Activated naive CD8-positive, alpha-beta T cell treated with anti-CD3 and anti-CD28 coated beads, Interleukin-2, amount 10 ng/mL, durations not matched to agents 7 days and 5 days (primary cell): ENCODE results near the gene PLD1. TPM values are rescaled to one million over a fixed set of nuclear protein-coding genes. Genes with fewer than 3 reads are reported as not detected.

Source experiments
- ATAC-seq: fragments of 150-1000 bp; cut with Tn5 transposase; one replicate; pipeline ENCODE4 v1.10.0; 2021; ENCODE audit warnings: low read depth, moderate library complexity
- POLR2A ChIA-PET: fragments of 350-600 bp; sonication (Branson Sonifier 250); formaldehyde crosslinking; loops from one replicate; lab custom pipeline; 2021; ENCODE audit warnings: antibody characterized with exemption; lab: Charles Lee
- DNase-seq: peaks from one replicate; pipeline ENCODE4 v3.0.0; 2021
- H3K27ac Mint-ChIP-seq: one replicate; pipeline ENCODE4 v1.8.0; 2022; ENCODE audit warnings: mild to moderate bottlenecking, mixed read lengths
- H3K27me3 Mint-ChIP-seq: one replicate; pipeline ENCODE4 v1.8.0; 2022; ENCODE audit warnings: mild to moderate bottlenecking, moderate library complexity, mixed read lengths
- H3K36me3 Mint-ChIP-seq: one replicate; pipeline ENCODE4 v1.8.0; 2021; ENCODE audit warnings: mild to moderate bottlenecking, mixed read lengths
- H3K4me1 Mint-ChIP-seq: one replicate; pipeline ENCODE4 v1.8.0; 2021; ENCODE audit warnings: mixed read lengths
- H3K4me3 Mint-ChIP-seq: one replicate; pipeline ENCODE4 v1.8.0; 2022; ENCODE audit warnings: mild to moderate bottlenecking, moderate library complexity, mixed read lengths
- H3K9me3 Mint-ChIP-seq: one replicate; pipeline ENCODE4 v1.8.0; 2021; ENCODE audit warnings: mixed read lengths
- total RNA-seq, 2 experiments: library from RNA; stranded (reverse); gene quantifications; one replicate each; pipeline ENCODE4 v1.2.3, GENCODE V29; 2021

PLD1 gene
- total RNA-seq, 2 experiments from 2014 or later: 1.0 to 1.7 TPM

DNA sequence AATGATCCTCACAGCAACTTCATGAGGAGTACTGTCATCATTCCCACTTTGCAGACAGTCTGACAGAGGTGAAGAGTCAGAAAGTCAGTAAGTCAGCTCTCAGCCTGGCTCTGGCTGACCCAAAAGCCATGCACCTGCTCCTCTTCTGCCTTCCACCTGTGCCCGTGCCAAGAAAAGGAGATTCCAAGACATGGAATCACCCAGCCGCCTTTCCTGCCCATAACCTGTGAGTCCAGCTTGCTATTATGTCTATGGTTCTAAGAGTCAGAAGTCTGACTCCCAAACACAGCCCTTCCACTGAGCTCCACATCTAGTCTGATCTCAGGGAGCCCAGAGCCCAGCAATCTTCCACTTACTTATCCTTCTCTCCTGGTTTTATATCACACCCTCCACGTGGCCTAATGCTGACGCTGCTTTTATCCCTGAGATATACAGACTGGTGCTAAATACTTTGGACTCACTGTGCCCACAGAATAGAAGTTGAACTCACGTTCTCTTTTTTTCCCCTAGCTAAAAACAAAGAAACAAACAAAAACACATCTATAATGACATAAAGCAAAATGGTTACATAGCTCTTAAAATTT is 66.0 kb downstream of the PLD1 start:
- Mint-ChIP-seq H3K27me3 (peaks cover 11% of the 10 kb centered on the region), H3K36me3 (no peaks in the 10 kb centered on the region), H3K4me1 (no peaks in the 10 kb centered on the region), H3K4me3 (no peak overlapping the region), H3K9me3 (no peaks in the 10 kb centered on the region), H3K27ac (no peak overlapping the region)
- DNase-seq (no peak), ATAC-seq (no peak)
- POLR2A ChIA-PET: no interaction called here

DNA sequence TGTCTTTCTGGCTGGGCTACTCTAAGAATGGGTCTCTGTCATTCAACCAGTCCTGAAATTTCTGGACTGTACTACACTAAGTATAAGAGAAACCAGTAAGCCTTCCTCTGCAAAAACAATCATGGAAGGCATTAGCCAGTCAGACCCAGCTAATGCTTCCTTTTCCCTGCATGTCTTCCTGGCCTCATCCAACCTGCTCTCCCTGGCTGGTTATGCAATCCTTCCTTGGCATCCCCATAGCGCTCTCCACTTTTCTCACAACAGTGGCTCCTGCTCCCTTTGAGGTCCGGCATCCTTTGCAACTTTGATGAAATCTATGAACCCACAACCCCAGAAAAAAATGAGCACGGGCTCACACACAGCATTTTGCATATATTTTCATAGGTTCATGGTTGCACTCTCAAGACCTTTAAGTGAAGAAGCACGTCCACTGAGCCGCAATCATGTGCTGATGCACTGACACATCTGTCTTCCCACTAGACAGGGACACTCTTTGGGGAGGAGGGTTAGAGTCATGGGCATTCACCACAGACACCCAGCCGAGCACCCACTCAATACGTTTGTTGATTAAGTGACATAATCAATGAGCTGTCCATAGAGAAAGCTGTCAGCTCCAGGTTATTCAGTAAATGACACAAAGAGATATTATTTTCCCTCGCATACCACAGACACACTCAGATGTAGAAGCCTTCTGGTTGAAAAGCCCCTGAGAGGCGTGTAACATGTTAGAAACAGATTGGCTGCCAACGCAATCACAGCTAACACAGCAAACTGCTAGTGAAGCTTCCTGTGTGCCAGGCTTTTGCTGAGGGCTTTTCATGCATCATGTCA is 66.7 kb downstream of the PLD1 start:
- Mint-ChIP-seq H3K9me3 (no peaks in the 10 kb centered on the region), H3K27ac (no peak overlapping the region), H3K36me3 (no peaks in the 10 kb centered on the region), H3K4me1 (no peaks in the 10 kb centered on the region), H3K27me3 (peaks cover 11% of the 10 kb centered on the region), H3K4me3 (no peak overlapping the region)
- no peak for ATAC-seq
- no peak for DNase-seq
- POLR2A ChIA-PET: no interaction called here

- Mint-ChIP-seq H3K27ac (no peak overlapping the region), H3K9me3 (no peaks in the 10 kb centered on the region), H3K27me3 (peaks cover 4% of the 10 kb centered on the region), H3K36me3 (no peaks in the 10 kb centered on the region), H3K4me3 (no peak overlapping the region), H3K4me1 (no peaks in the 10 kb centered on the region)
- POLR2A ChIA-PET: no interaction called here
- ATAC-seq (no peak), DNase-seq (no peak)
Observed at GRCh38 chr3:171741377-171741776, 68.9 kb downstream of the PLD1 start.

- H3K27me3 Mint-ChIP-seq: peaks cover under 1% of the 10 kb centered on the region
- H3K9me3 Mint-ChIP-seq: no peaks in the 10 kb centered on the region
- no peaks in the 10 kb centered on the region for H3K36me3 Mint-ChIP-seq
- H3K4me3 Mint-ChIP-seq: no peak overlapping the region
- no peak for ATAC-seq
- POLR2A ChIA-PET: no interaction called here
- DNase-seq: no peak
- H3K4me1 Mint-ChIP-seq: no peaks in the 10 kb centered on the region
- no peak overlapping the region for H3K27ac Mint-ChIP-seq
Observed at GRCh38 chr3:171736556-171736955, 73.7 kb downstream of the PLD1 start.

- POLR2A ChIA-PET: no interaction called here
- no peaks in the 10 kb centered on the region for H3K36me3 Mint-ChIP-seq
- no peak overlapping the region for H3K27ac Mint-ChIP-seq
- no peaks in the 10 kb centered on the region for H3K9me3 Mint-ChIP-seq
- ATAC-seq (no peak), DNase-seq (no peak)
- H3K4me3 Mint-ChIP-seq: no peak overlapping the region
- H3K27me3 Mint-ChIP-seq: peaks cover 5% of the 10 kb centered on the region
- no peaks in the 10 kb centered on the region for H3K4me1 Mint-ChIP-seq
Observed at GRCh38 chr3:171733561-171733960, 76.7 kb downstream of the PLD1 start.

DNA sequence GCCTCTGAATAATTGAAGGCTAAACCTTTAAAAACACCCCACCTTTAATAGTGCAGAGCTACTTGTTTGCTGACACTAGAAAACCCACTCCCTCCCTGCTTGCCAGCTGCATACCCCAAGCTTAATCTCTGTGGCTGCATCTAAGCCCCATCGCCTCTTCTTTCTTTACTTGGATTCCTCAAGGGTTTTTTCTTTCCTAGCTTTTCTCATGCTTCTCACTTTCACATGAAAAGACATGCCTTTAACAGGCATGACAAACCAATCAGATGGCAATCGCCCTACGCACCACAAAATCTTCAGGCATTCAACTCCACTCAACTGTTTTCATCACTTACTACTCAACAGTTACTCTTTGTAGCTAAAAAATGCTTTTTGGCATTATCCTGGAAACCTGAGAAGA is 77.5 kb downstream of the PLD1 start:
- POLR2A ChIA-PET: no interaction called here
- no peak overlapping the region for H3K27ac Mint-ChIP-seq
- no peaks in the 10 kb centered on the region for H3K36me3 Mint-ChIP-seq
- no peak for DNase-seq
- H3K4me3 Mint-ChIP-seq: no peak overlapping the region
- peaks cover 5% of the 10 kb centered on the region for H3K27me3 Mint-ChIP-seq
- no peaks in the 10 kb centered on the region for H3K4me1 Mint-ChIP-seq
- ATAC-seq: no peak
- H3K9me3 Mint-ChIP-seq: no peaks in the 10 kb centered on the region

DNA sequence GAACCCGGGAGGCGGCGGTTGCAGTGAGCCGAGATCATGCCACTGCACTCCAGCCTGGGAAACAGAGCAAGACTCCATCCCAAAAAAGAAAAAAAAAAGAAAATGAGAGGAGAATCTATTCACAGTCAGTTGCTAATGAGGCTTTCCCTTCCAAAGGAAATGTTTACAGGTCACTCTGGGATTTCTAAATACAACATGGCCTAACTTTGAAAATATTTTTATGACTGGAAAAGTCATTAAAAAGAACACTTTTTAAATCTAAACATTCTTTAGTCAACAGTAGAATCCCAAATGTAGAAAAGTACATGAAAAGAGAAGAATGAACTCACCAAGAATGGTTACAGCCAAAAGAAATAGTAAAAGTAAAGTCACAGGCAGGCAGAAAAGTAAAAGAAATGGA is 78.6 kb downstream of the PLD1 start:
- no peak for ATAC-seq

DNA sequence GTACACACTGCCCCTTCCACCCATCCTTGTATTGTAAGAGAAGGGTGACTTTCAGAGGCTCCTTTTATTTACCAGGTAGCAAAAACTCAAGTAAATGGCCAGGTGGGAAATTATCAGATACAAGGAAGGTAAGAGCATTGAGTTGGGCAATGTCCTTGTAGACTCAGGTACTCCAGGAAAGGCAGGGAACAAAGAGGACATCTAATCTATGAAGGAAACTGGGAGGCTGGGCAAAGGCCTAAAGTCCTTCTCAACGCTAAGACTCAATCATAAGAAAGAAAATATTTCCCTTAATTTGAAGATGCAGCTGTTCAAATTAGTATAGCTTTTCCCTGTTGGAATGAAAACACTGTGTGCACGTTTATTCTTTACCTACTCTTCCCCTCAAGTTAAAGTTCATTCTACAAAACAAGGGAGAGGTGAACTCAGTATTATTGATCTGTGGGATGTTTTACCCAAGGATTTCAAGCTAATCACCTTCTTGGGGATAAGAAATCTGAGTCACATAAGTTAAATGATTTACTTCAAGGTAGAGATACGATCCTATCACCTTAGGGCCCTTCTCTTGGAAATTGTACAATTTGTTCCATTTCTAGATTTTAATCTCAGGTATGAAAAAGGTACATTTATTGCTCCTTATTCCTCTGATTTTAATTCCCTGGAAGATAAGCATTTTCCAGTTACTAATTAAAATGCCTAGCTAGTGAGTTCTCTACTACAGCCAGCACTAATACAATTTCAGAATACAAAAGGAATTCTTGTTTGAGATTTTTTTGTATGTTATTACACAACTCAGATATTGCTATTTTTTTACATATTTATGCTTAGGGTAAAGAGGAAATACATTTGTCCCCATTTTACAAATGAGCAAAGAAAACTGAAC is 80.6 kb downstream of the PLD1 start:
- Mint-ChIP-seq H3K36me3 (no peaks in the 10 kb centered on the region), H3K4me3 (no peak overlapping the region), H3K27me3 (peaks cover 5% of the 10 kb centered on the region), H3K4me1 (no peaks in the 10 kb centered on the region), H3K27ac (no peak overlapping the region), H3K9me3 (no peaks in the 10 kb centered on the region)
- DNase-seq: no peak
- no peak for ATAC-seq
- POLR2A ChIA-PET: no interaction called here

More for the DNA sequence above, 78.6 kb downstream of the PLD1 start:
- Mint-ChIP-seq H3K4me3 (no peak overlapping the region), H3K4me1 (no peaks in the 10 kb centered on the region), H3K36me3 (no peaks in the 10 kb centered on the region), H3K9me3 (no peaks in the 10 kb centered on the region), H3K27me3 (peaks cover 5% of the 10 kb centered on the region), H3K27ac (no peak overlapping the region)
- POLR2A ChIA-PET: no interaction called here
- DNase-seq: no peak

DNA sequence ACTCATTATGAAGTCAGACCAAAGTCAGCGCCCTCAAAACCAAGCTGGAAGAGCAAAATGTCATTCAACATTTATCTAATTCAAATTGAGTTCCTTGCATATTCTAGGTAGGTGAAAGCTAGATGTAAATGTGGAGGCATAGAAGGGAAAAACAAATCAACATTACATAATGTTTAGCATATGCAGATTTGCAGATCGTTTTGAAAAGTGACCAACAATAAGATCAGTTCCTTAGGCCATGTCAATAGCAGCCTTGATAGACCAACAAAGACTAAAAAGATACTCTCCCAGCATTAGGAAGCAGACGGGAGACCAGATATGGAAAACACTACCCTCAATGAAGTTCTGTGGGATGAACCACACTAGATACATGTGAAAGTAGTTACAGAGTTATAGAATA is 83.0 kb downstream of the PLD1 start:
- peaks cover 5% of the 10 kb centered on the region for H3K27me3 Mint-ChIP-seq
- no peaks in the 10 kb centered on the region for H3K36me3 Mint-ChIP-seq
- H3K4me3 Mint-ChIP-seq: no peak overlapping the region
- H3K27ac Mint-ChIP-seq: no peak overlapping the region
- DNase-seq (no peak), ATAC-seq (no peak)
- H3K9me3 Mint-ChIP-seq: no peaks in the 10 kb centered on the region
- no peaks in the 10 kb centered on the region for H3K4me1 Mint-ChIP-seq
- POLR2A ChIA-PET: no interaction called here

- POLR2A ChIA-PET: no interaction called here
- no peak for DNase-seq
- H3K9me3 Mint-ChIP-seq: no peaks in the 10 kb centered on the region
- H3K4me3 Mint-ChIP-seq: no peak overlapping the region
- no peak for ATAC-seq
- no peaks in the 10 kb centered on the region for H3K4me1 Mint-ChIP-seq
- H3K27me3 Mint-ChIP-seq: peaks cover 12% of the 10 kb centered on the region
- H3K36me3 Mint-ChIP-seq: no peaks in the 10 kb centered on the region
- H3K27ac Mint-ChIP-seq: no peak overlapping the region
Observed at GRCh38 chr3:171718493-171719185, 91.6 kb downstream of the PLD1 start.

GRCh38 chr3:171715155-171715554 is 95.1 kb downstream of the PLD1 start:
- POLR2A ChIA-PET: no interaction called here
- H3K4me1 Mint-ChIP-seq: no peaks in the 10 kb centered on the region
- H3K9me3 Mint-ChIP-seq: no peaks in the 10 kb centered on the region
- H3K27ac Mint-ChIP-seq: no peak overlapping the region
- DNase-seq (no peak), ATAC-seq (no peak)
- H3K27me3 Mint-ChIP-seq: peaks cover 12% of the 10 kb centered on the region
- H3K36me3 Mint-ChIP-seq: no peaks in the 10 kb centered on the region
- H3K4me3 Mint-ChIP-seq: no peak overlapping the region

- ATAC-seq (no peak), DNase-seq (no peak)
- H3K9me3 Mint-ChIP-seq: no peaks in the 10 kb centered on the region
- no peaks in the 10 kb centered on the region for H3K4me1 Mint-ChIP-seq
- peaks cover 9% of the 10 kb centered on the region for H3K27me3 Mint-ChIP-seq
- no peak overlapping the region for H3K4me3 Mint-ChIP-seq
- no peak overlapping the region for H3K27ac Mint-ChIP-seq
- POLR2A ChIA-PET: no interaction called here
- no peaks in the 10 kb centered on the region for H3K36me3 Mint-ChIP-seq
Observed at GRCh38 chr3:171712171-171712938, 97.9 kb downstream of the PLD1 start.
